MCF 10A (cell line): Measurements from ENCODE around the gene POFUT1. TPM values are rescaled to one million over a fixed set of nuclear protein-coding genes. Genes with fewer than 3 reads are reported as not detected.
A peak's percentile ranks its signal among the peaks of the same experiment; 100 is the strongest.

ENCODE experiments used
- BruUV-seq: library from RNA; stranded (reverse); fragments of 400-500 nt; replicated peaks from 2 replicates; lab custom pipeline; 2021; lab: Mats Ljungman, UMichigan
- CTCF ChIA-PET: fragments of 300-600 bp; sonication (Branson Sonifier 250); formaldehyde crosslinking; extraction: SDS; loops from one replicate; lab custom pipeline; 2021; ENCODE audit warnings: antibody characterized with exemption, inconsistent platforms; lab: Yijun Ruan, JAX
- POLR2A ChIA-PET: fragments of 300-600, 350-650 bp; sonication (Branson Sonifier 250); formaldehyde crosslinking; extraction: SDS; loops from one replicate; lab custom pipeline; 2020; ENCODE audit warnings: antibody characterized with exemption, inconsistent platforms; lab: Yijun Ruan, JAX
- DNase-seq: peaks from one replicate; pipeline ENCODE4 v3.0.0-alpha.2; 2018; ENCODE audit not compliant: unreplicated experiment
- H3K27ac Mint-ChIP-seq: one replicate; pipeline ENCODE4 v1.8.0; 2022; ENCODE audit warnings: mild to moderate bottlenecking, low read depth, mixed read lengths; ENCODE audit not compliant: unreplicated experiment
- H3K27me3 Mint-ChIP-seq: one replicate; pipeline ENCODE4 v1.8.0; 2022; ENCODE audit warnings: mixed read lengths; ENCODE audit not compliant: insufficient read depth, unreplicated experiment
- H3K36me3 Mint-ChIP-seq: one replicate; pipeline ENCODE4 v1.8.0; 2022; ENCODE audit warnings: mild to moderate bottlenecking, moderate library complexity, mixed read lengths; ENCODE audit not compliant: insufficient read depth, unreplicated experiment
- H3K4me1 Mint-ChIP-seq: one replicate; pipeline ENCODE4 v1.8.0; 2022; ENCODE audit warnings: mixed read lengths; ENCODE audit not compliant: insufficient read depth, unreplicated experiment
- H3K4me3 Mint-ChIP-seq: one replicate; pipeline ENCODE4 v1.8.0; 2022; ENCODE audit warnings: mild to moderate bottlenecking, moderate library complexity, mixed read lengths; ENCODE audit not compliant: unreplicated experiment
- H3K9me3 Mint-ChIP-seq: one replicate; pipeline ENCODE4 v1.8.0; 2022; ENCODE audit warnings: mixed read lengths; ENCODE audit not compliant: unreplicated experiment
- CTCF ChIP-seq: fragments of 200-600 bp; IDR thresholded peaks from one replicate; pipeline ENCODE4 v1.8.0; 2022; ENCODE audit warnings: antibody characterized with exemption, mild to moderate bottlenecking; ENCODE audit not compliant: unreplicated experiment
- intact Hi-C: fragments of 100-400 bp; cut with micrococcal nuclease; formaldehyde crosslinking; loops from 2 replicates; pipeline ENCODE4 v1.14.1; 2022
- total RNA-seq: library from RNA; stranded (reverse); gene quantifications from 2 replicates; pipeline ENCODE4 v1.2.3, GENCODE V29; 2022

The POFUT1 gene
- total RNA-seq, 1 experiment from 2014 or later: 43.9 TPM

GRCh38 chr20:32231847-32232246 lies 24.2 kb downstream of the POFUT1 start:
- no peaks in the 10 kb centered on the region for H3K4me1 Mint-ChIP-seq
- H3K9me3 Mint-ChIP-seq: no peaks in the 10 kb centered on the region
- intact Hi-C loops: no loop called here
- peak overlapping the region; percentile 48 for H3K27ac Mint-ChIP-seq
- POLR2A ChIA-PET: interaction anchor here (1.3 to 1.8 kb wide), 2 partner anchors 9 to 22 kb away, joined by 6 to 7 read pairs; no protein-coding TSS in a partner anchor
- DNase-seq: no peak
- CTCF ChIA-PET: interaction anchor here (1.0 kb wide), 1 partner anchor 419 kb away, joined by 3 read pairs; no protein-coding TSS in a partner anchor
- BruUV-seq: no TSS peak
- no peak for TF ChIP-seq CTCF
- no peaks in the 10 kb centered on the region for H3K27me3 Mint-ChIP-seq
- H3K36me3 Mint-ChIP-seq: peaks cover 89% of the 10 kb centered on the region
- no peak overlapping the region for H3K4me3 Mint-ChIP-seq

- peaks cover 90% of the 10 kb centered on the region for H3K36me3 Mint-ChIP-seq
- no TSS peak for BruUV-seq
- no peaks in the 10 kb centered on the region for H3K9me3 Mint-ChIP-seq
- H3K4me3 Mint-ChIP-seq: no peak overlapping the region
- peak overlapping the region; percentile 48 for H3K27ac Mint-ChIP-seq
- CTCF ChIA-PET: interaction anchor here (0.6 to 0.7 kb wide), 2 partner anchors 258 to 772 kb away, joined by 3 to 4 read pairs; no protein-coding TSS in a partner anchor
- H3K27me3 Mint-ChIP-seq: no peaks in the 10 kb centered on the region
- no peak for TF ChIP-seq CTCF
- no peaks in the 10 kb centered on the region for H3K4me1 Mint-ChIP-seq
- POLR2A ChIA-PET: interaction anchor here (0.5 to 1.8 kb wide), 3 partner anchors 8 to 147 kb away, joined by 3 to 7 read pairs (median 6); no protein-coding TSS in a partner anchor
- no peak for DNase-seq
- intact Hi-C loops: no loop called here
These were observed 24.7 kb downstream of the POFUT1 start for GRCh38 chr20:32232326-32232886.

DNA sequence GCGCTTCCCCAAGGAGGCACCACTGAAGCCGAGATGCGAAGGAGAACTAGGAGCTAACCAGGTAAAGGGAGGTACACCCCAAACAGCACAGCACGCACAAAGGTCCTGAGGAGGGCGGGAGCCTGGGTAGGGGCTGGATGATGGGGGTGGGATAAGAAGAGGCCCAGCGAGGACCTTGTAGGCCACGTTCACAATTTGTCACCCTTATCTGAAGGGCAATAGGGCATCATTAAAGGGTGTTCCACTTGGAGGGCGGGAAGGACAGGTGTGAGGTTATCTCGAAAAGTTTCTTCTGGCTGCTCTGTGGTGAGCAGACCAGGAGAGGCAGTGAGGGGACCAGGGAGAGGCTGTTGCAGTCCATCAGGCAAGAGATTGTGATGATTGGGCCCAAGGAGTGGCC lies 25.6 kb downstream of the POFUT1 start:
- intact Hi-C loops: no loop called here
- CTCF ChIA-PET: interaction anchor here (0.6 to 0.7 kb wide), 2 partner anchors 141 to 773 kb away, joined by 3 read pairs; no protein-coding TSS in a partner anchor
- Mint-ChIP-seq H3K4me1 (no peaks in the 10 kb centered on the region), H3K9me3 (no peaks in the 10 kb centered on the region), H3K27ac (no peak overlapping the region), H3K27me3 (no peaks in the 10 kb centered on the region), H3K4me3 (no peak overlapping the region), H3K36me3 (peaks cover 83% of the 10 kb centered on the region)
- no peak for DNase-seq
- POLR2A ChIA-PET: interaction anchor here (0.5 to 1.3 kb wide), 2 partner anchors 23 to 146 kb away, joined by 3 to 7 read pairs; no protein-coding TSS in a partner anchor
- BruUV-seq: no TSS peak
- TF ChIP-seq CTCF: no peak

DNA sequence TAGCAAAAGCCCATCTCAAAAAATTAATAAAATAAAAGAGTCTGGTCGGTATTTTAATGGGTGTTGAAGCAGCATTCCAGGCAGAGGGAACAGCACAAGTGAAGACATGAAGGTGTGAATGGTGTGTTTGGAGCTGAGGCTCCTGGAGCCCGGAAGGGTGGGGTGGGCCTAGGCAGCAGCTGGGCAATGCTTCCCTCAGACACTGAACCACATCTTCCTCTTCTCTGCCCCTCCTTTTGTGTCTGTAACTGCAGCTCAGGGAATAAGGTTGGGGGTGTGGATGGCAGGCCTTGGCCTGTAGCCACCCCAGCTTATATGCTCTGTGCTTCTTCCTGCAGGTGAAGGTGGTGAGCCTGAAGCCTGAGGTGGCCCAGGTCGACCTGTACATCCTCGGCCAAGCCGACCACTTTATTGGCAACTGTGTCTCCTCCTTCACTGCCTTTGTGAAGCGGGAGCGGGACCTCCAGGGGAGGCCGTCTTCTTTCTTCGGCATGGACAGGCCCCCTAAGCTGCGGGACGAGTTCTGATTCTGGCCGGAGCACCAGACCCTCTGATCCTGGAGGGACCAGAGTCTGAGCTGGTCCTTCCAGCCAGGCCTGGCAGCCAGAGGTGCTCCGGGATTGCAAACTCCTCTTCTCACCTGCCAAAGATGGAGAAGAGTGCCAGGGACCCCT lies 26.6 kb downstream of the POFUT1 start:
- intact Hi-C loops: no loop called here
- Mint-ChIP-seq H3K9me3 (no peaks in the 10 kb centered on the region), H3K4me3 (no peak overlapping the region), H3K27ac (no peak overlapping the region), H3K36me3 (peaks cover 80% of the 10 kb centered on the region), H3K4me1 (no peaks in the 10 kb centered on the region), H3K27me3 (no peaks in the 10 kb centered on the region)
- ChIA-PET POLR2A (no interaction called here), CTCF (interaction anchor here (0.5 to 0.6 kb wide), 2 partner anchors 12 to 341 kb away, joined by 3 to 6 read pairs; no protein-coding TSS in a partner anchor)
- TF ChIP-seq CTCF: no peak
- BruUV-seq: no TSS peak
- no peak for DNase-seq
